ENCODE data around the gene SERINC5.

- no peak for TF ChIP-seq CSDC2 (CRISPR knock-in tag; IDR thresholded peaks at IDR 0.05)
- TF ChIP-seq, protein P1, sequence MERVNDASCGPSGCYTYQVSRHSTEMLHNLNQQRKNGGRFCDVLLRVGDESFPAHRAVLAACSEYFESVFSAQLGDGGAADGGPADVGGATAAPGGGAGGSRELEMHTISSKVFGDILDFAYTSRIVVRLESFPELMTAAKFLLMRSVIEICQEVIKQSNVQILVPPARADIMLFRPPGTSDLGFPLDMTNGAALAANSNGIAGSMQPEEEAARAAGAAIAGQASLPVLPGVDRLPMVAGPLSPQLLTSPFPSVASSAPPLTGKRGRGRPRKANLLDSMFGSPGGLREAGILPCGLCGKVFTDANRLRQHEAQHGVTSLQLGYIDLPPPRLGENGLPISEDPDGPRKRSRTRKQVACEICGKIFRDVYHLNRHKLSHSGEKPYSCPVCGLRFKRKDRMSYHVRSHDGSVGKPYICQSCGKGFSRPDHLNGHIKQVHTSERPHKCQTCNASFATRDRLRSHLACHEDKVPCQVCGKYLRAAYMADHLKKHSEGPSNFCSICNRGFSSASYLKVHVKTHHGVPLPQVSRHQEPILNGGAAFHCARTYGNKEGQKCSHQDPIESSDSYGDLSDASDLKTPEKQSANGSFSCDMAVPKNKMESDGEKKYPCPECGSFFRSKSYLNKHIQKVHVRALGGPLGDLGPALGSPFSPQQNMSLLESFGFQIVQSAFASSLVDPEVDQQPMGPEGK (CRISPR knock-in tag; IDR thresholded peaks at IDR 0.05; ENCODE audit: borderline replicate concordance): no peak
Observed at GRCh38 chr5:80255811-80256712, at the start of gene SERINC5.

Measured in SK-N-SH treated with all-trans-retinoic acid at 6 μM for 48 hours (cell line).